Spleen (tissue), 11 donors: ENCODE measurements around the gene EFNB2. TPM values are rescaled to one million over a fixed set of nuclear protein-coding genes. Genes with fewer than 3 reads are reported as not detected.

ENCODE experiments used
- DNase-seq: peaks from one replicate; pipeline ENCODE4 v3.0.0-alpha.2; 2020
- H3K27ac ChIP-seq, 8 donors: fragments of 200-600 bp; sonication (generic) in 7 of 8; 1 replicate in 4 of 8; 2 replicates in 4 of 8; pipeline versions ENCODE4 v1.5.0 to v1.8.0; 2016 to 2021; ENCODE audit warnings: inconsistent platforms in 4 of 8, mild to moderate bottlenecking in 4 of 8, moderate library complexity in 1 of 8
- H3K27me3 ChIP-seq, 7 donors: fragments of 200-600 bp; sonication (generic) in 6 of 7; replicated peaks in 1 of 7; 1 replicate in 4 of 7; 2 replicates in 3 of 7; pipeline versions ENCODE4 v1.5.0 to v1.8.0; 2016 to 2021; ENCODE audit warnings: inconsistent platforms in 3 of 7, mild to moderate bottlenecking in 1 of 7
- H3K36me3 ChIP-seq, 6 donors: fragments of 200-600 bp; sonication (generic) in 5 of 6; 1 replicate in 4 of 6; 2 replicates in 2 of 6; pipeline versions ENCODE4 v1.5.0 to v1.8.0; 2016 to 2021; ENCODE audit warnings: inconsistent platforms in 2 of 6
- H3K4me1 ChIP-seq, 6 donors: fragments of 200-600 bp; sonication (generic) in 5 of 6; 1 replicate in 3 of 6; 2 replicates in 3 of 6; pipeline versions ENCODE4 v1.5.0 to v1.8.0; 2016 to 2021; ENCODE audit warnings: inconsistent platforms in 3 of 6
- H3K4me3 ChIP-seq, 8 donors: fragments of 200-600 bp; sonication (generic) in 7 of 8; 1 replicate in 4 of 8; 2 replicates in 4 of 8; pipeline versions ENCODE4 v1.5.0 to v1.8.0; 2016 to 2021; ENCODE audit warnings: inconsistent platforms in 4 of 8, mild to moderate bottlenecking in 4 of 8, moderate library complexity in 2 of 8
- H3K9me3 ChIP-seq, 8 donors: fragments of 200-600 bp; sonication (generic) in 7 of 8; 1 replicate in 4 of 8; 2 replicates in 4 of 8; pipeline versions ENCODE4 v1.5.0 to v1.8.0; 2016 to 2021; ENCODE audit warnings: inconsistent platforms in 4 of 8
- CTCF ChIP-seq, 11 experiments: fragments of 200-600 bp in 7 of 11; fragments of 450-650 bp in 4 of 11; sonication (generic) in 4 of 11; IDR thresholded peaks in 8 of 11; conservative IDR thresholded peaks in 3 of 11; 1 replicate in 7 of 11; 2 replicates in 4 of 11; pipeline versions ENCODE4 v1.4.0 to v1.8.0; 2016 to 2021; ENCODE audit warnings: antibody characterized with exemption in 11 of 11, inconsistent platforms in 4 of 11, mild to moderate bottlenecking in 1 of 11
- POLR2A ChIP-seq, 3 donors: fragments of 450-650 bp; IDR thresholded peaks; one replicate each; pipeline ENCODE4 v1.5.1; 2017; ENCODE audit warnings: antibody characterized with exemption in 3 of 3, mild to moderate bottlenecking in 1 of 3
- POLR2AphosphoS5 ChIP-seq, 3 donors: sonication (generic); formaldehyde crosslinking; IDR thresholded peaks; one replicate each; pipeline ENCODE4 v1.5.1; 2017; ENCODE audit warnings: antibody characterized with exemption in 3 of 3
- WGBS, 5 donors: extraction: QIAGEN DNeasy Blood & Tissue Kit in 3 of 5; methylation state at CpG; one replicate each; pipeline versions ENCODE4 v1.1.5 to v1.1.7; 2013 to 2018; 5-methylcytosine and 5-hydroxymethylcytosine counted together
- intact Hi-C: fragments of 100-400 bp; cut with DNase I; formaldehyde crosslinking; loops from one replicate; pipeline ENCODE4 v1.15.0; 2023; ENCODE audit warnings: low total_unique reads
- polyA plus RNA-seq, 3 donors: library from polyadenylated mRNA; stranded (reverse); fragments of 200-250 nt; gene quantifications; one replicate each; pipeline ENCODE4 v1.2.1, GENCODE V29; 2013
- total RNA-seq, 7 donors: library from RNA; depleted of rRNA in 3 of 7; stranded (reverse); fragments of >200 nt in 3 of 7; fragmentation: NEBNext Ultra II Directional in 4 of 7; extraction: Animal tissue kit (Norgen Biotek cat#: 25700) in 4 of 7; gene quantifications; one replicate each; pipeline versions ENCODE4 v1.1.0 to v1.2.1, GENCODE V29; 2016 to 2021
- donor health status: healthy with polysubstance abuse.
- donor health status: DM: no; HTN: no; CAD: no; lungs with moderate emphysema.
- donor health status: DM: no; HTN: no; CAD: no.
- donor health status: Bipolar disorder and iron deficiency.
- donor health status: healthy.
- donor health status: DM: no; HTN: no; CAD: no.
- donor health status: DM: yes; HTN: yes; CAD: no.

The EFNB2 gene
- total and polyA plus RNA-seq, 10 donors = 2.9 to 22.9 (median 16.0) TPM

- WGBS, 5 donors = 3 to 4% (median 4%) methylated on average over 27 to 66 of the region's 66 CpGs
- peaks cover 0 to 57% (median 25%) of the 10 kb centered on the region in 7 donors for H3K27me3 ChIP-seq
- intact Hi-C loops = no loop called here
- H3K9me3 ChIP-seq = no peaks in the 10 kb centered on the region
- H3K4me1 ChIP-seq = peaks cover 14 to 48% (median 37%) of the 10 kb centered on the region in 6 donors
- TF ChIP-seq CTCF (IDR thresholded peaks at IDR 0.05 in 8 of 11, conservative IDR thresholded peaks at IDR 0.05 in 3 of 11) (peak in 1 of 11 experiments; percentile 6), POLR2AphosphoS5 (IDR thresholded peaks at IDR 0.05) (peak in 2 of 3 donors; percentile 42 to 43), POLR2A (IDR thresholded peaks at IDR 0.05) (no peak)
- H3K36me3 ChIP-seq = no peaks in the 10 kb centered on the region
- H3K4me3 ChIP-seq = peak overlapping the region; percentile 44 to 96 (median 86)
- H3K27ac ChIP-seq = peak overlapping the region in 7 of 8 donors; percentile 15 to 77 (median 65)
- peak; percentile 86 for DNase-seq
Observed at GRCh38 chr13:106533943-106534638, 1.4 kb downstream of the EFNB2 start.

GRCh38 chr13:106533101-106533942 lies 2.1 kb downstream of the EFNB2 start:
- no peaks in the 10 kb centered on the region for H3K36me3 ChIP-seq
- 6 to 10% (median 7%) methylated on average over 38 to 44 of the region's 44 CpGs for WGBS, 5 donors
- H3K4me3 ChIP-seq = peak overlapping the region; percentile 44 to 96 (median 86)
- no peaks in the 10 kb centered on the region for H3K9me3 ChIP-seq
- no peak for TF ChIP-seq POLR2A (IDR thresholded peaks at IDR 0.05)
- peak in 6 of 11 experiments; percentile 46 to 73 (median 53) for TF ChIP-seq CTCF (IDR thresholded peaks at IDR 0.05 in 8 of 11, conservative IDR thresholded peaks at IDR 0.05 in 3 of 11)
- TF ChIP-seq POLR2AphosphoS5 (IDR thresholded peaks at IDR 0.05) = peak in 2 of 3 donors; percentile 30 to 38
- H3K4me1 ChIP-seq = peaks cover 14 to 48% (median 37%) of the 10 kb centered on the region in 6 donors
- intact Hi-C loops = no loop called here
- peaks cover 0 to 60% (median 25%) of the 10 kb centered on the region in 7 donors for H3K27me3 ChIP-seq
- peak; percentile 87 for DNase-seq
- peak overlapping the region in 7 of 8 donors; percentile 51 to 77 (median 65) for H3K27ac ChIP-seq

GRCh38 chr13:106532111-106532929 lies 3.1 kb downstream of the EFNB2 start:
- DNase-seq = peak; percentile 46
- WGBS, 5 donors = 22 to 32% (median 28%) methylated on average over 18 of the region's 18 CpGs
- Histone ChIP-seq H3K36me3 (no peaks in the 10 kb centered on the region), H3K27me3 (peaks cover 0 to 60% (median 25%) of the 10 kb centered on the region in 7 donors), H3K4me3 (peak overlapping the region; percentile 21 to 96 (median 86)), H3K27ac (peak overlapping the region in 2 of 8 donors; percentile 64 to 65), H3K9me3 (no peaks in the 10 kb centered on the region), H3K4me1 (peaks cover 14 to 45% (median 37%) of the 10 kb centered on the region in 6 donors)
- TF ChIP-seq POLR2A (IDR thresholded peaks at IDR 0.05) = no peak
- TF ChIP-seq CTCF (IDR thresholded peaks at IDR 0.05 in 8 of 11, conservative IDR thresholded peaks at IDR 0.05 in 3 of 11) = no peak
- no peak for TF ChIP-seq POLR2AphosphoS5 (IDR thresholded peaks at IDR 0.05)
- intact Hi-C loops = no loop called here
